NT2/D1 (cell line): ENCODE measurements around the gene WFDC2.

Source experiments
- DNase-seq: peaks from one replicate; pipeline ENCODE4 v3.0.0-alpha.2; 2011; ENCODE audit warnings: low read depth, low spot score
- H3K27me3 ChIP-seq: 2 replicates; pipeline ENCODE4 v1.6.0; 2011; ENCODE audit warnings: mild to moderate bottlenecking; ENCODE audit not compliant: insufficient read length, insufficient read depth
- H3K36me3 ChIP-seq: 2 replicates; pipeline ENCODE4 v1.6.1; 2011; ENCODE audit warnings: mild to moderate bottlenecking, low read length, mixed read lengths; ENCODE audit not compliant: insufficient read depth, insufficient read length
- H3K4me1 ChIP-seq: 2 replicates; pipeline ENCODE4 v1.5.1; 2011; ENCODE audit not compliant: insufficient read depth, insufficient read length
- H3K4me3 ChIP-seq: 2 replicates; pipeline ENCODE4 v1.5.1; 2011; ENCODE audit warnings: low read depth; ENCODE audit not compliant: insufficient read length
- H3K9ac ChIP-seq: 2 replicates; pipeline ENCODE4 v1.6.0; 2011; ENCODE audit warnings: low read depth; ENCODE audit not compliant: insufficient read length
- H3K9me3 ChIP-seq: 2 replicates; pipeline ENCODE4 v1.5.1; 2011; ENCODE audit warnings: mild to moderate bottlenecking, low read length; ENCODE audit not compliant: insufficient read depth
- SUZ12 ChIP-seq: IDR thresholded peaks from 2 replicates; pipeline ENCODE4 v1.6.1; 2011; ENCODE audit not compliant: insufficient read length, insufficient read depth; ENCODE audit errors: extremely low read depth
- YY1 ChIP-seq: IDR thresholded peaks from 2 replicates; pipeline ENCODE4 v1.6.1; 2011; ENCODE audit not compliant: insufficient read length, insufficient read depth
- ZNF274 ChIP-seq: IDR thresholded peaks from 2 replicates; pipeline ENCODE4 v1.6.1; 2011; ENCODE audit warnings: mild to moderate bottlenecking, low read depth, low read length

Gene WFDC2

DNA sequence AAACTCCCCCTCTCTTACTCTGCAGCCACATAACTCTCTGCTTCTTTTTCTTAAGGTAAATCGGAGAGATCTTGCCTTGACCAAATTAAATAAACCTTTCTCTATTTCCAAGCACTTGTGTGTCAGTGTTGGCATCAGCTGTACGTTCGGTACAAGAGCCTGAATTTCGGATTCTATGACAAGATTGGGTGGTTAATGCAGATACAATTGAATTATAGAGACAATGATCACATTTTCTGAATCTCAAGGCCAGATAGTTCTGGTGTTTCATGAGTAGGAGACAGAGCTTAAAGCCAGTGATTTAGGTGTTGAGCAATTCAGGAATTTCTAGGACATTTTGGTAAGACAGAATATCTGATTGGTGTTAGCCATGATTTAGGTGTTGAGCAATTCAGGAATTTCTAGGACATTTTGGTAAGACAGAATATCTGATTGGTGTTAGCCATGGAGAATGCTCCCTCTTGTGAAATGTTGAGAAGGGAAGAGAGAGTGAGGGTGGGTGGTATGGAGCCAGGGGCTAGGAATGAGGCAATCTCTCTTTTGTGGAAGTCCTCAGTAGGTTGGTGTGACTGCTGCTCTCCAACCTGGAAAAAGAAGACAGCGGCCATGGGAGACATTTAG, 40.8 kb downstream of the WFDC2 start:
- H3K4me3 ChIP-seq: no peak overlapping the region
- no peak for DNase-seq
- no peak overlapping the region for H3K9ac ChIP-seq
- TF ChIP-seq YY1: no peak
- no peak for TF ChIP-seq ZNF274
- no peak for TF ChIP-seq SUZ12
- no peaks in the 10 kb centered on the region for H3K4me1 ChIP-seq
- H3K27me3 ChIP-seq: no peaks in the 10 kb centered on the region
- H3K36me3 ChIP-seq: no peaks in the 10 kb centered on the region
- H3K9me3 ChIP-seq: no peaks in the 10 kb centered on the region; the same call in 1 of the 2 replicates

- no peaks in the 10 kb centered on the region for H3K9me3 ChIP-seq
- DNase-seq: no peak
- H3K4me3 ChIP-seq: no peak within 1 kb of the TSS
- H3K27me3 ChIP-seq: no peaks in the 10 kb centered on the region
- TF ChIP-seq SUZ12 (no peak), ZNF274 (no peak), YY1 (no peak)
- no peaks in the 10 kb centered on the region for H3K36me3 ChIP-seq
- H3K9ac ChIP-seq: no peak within 1 kb of the TSS
- no peaks in the 10 kb centered on the region for H3K4me1 ChIP-seq
These were observed 45.8 kb downstream of the WFDC2 start, which contains the start of gene SPINT3 for GRCh38 chr20:45515147-45515913. Gene SPINT3, minus strand, starts transcription at chr20:45515622. Its CDS starts 14 bp downstream, at chr20:45515608.

DNA sequence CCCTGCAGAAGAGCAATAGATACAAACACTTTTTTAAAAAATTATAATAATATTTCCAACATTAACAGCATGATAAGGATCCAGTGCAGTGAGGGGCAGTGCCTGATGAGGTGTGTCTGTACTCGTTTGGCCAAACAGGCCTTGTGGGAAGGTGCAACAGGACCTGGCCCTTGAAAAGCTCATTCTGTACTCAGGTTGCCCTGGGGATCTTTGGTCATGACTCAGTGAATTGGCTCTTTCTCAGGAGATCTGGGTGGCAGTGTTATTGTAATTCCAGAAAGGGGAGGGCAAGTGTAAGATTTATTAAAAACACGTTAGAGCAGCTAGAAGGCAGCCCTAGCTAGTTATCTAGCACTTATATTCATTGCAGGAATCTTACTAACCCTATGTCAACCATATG, 48.7 kb downstream of the WFDC2 start:
- no peak for TF ChIP-seq ZNF274
- no peak for TF ChIP-seq SUZ12
- TF ChIP-seq YY1: no peak
- Histone ChIP-seq H3K9ac (no peak overlapping the region), H3K9me3 (no peaks in the 10 kb centered on the region), H3K36me3 (no peaks in the 10 kb centered on the region), H3K27me3 (no peaks in the 10 kb centered on the region), H3K4me1 (no peaks in the 10 kb centered on the region), H3K4me3 (no peak overlapping the region)
- DNase-seq: no peak

DNA sequence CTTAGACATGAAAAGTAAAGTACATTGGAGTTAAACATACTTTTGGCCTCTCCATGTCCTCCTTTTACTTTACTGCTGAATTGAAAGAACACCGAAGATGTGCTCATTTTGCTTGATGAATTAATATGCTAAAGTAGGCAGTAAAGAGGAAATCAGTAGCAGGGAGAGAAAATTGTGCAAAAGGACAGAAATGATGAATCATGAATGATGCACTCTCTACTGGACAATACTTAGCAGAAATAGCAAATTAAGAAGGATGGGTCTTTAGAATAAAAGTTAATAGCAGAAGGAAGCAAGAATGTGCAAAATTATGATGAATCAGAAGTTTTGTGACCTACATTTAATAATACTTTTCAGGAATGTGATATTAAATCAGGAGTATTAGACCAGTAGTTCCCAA, 54.3 kb downstream of the WFDC2 start:
- H3K9ac ChIP-seq: no peak overlapping the region
- no peaks in the 10 kb centered on the region for H3K36me3 ChIP-seq
- H3K9me3 ChIP-seq: no peaks in the 10 kb centered on the region
- no peak overlapping the region for H3K4me3 ChIP-seq
- no peaks in the 10 kb centered on the region for H3K27me3 ChIP-seq
- TF ChIP-seq YY1: no peak
- TF ChIP-seq SUZ12: no peak
- TF ChIP-seq ZNF274: no peak
- no peak for DNase-seq
- H3K4me1 ChIP-seq: no peaks in the 10 kb centered on the region

- no peak for DNase-seq
- Histone ChIP-seq H3K4me3 (no peak overlapping the region), H3K36me3 (no peaks in the 10 kb centered on the region), H3K4me1 (no peaks in the 10 kb centered on the region), H3K27me3 (no peaks in the 10 kb centered on the region), H3K9me3 (no peaks in the 10 kb centered on the region), H3K9ac (no peak overlapping the region)
- no peak for TF ChIP-seq YY1
- TF ChIP-seq ZNF274: no peak
- TF ChIP-seq SUZ12: no peak
These were observed 57.7 kb downstream of the WFDC2 start for GRCh38 chr20:45527294-45527693.
